AG09319 (cell line): ENCODE data around the gene PCK1.

Experiments used
- DNase-seq: peaks from one replicate; pipeline ENCODE4 v3.0.0-alpha.2; 2010; ENCODE audit warnings: low read depth; ENCODE audit errors: extremely low read depth
- TF ChIP-seq, protein P1 (sequence below): IDR thresholded peaks from 2 replicates; pipeline ENCODE4 v1.5.1; 2011; ENCODE audit warnings: low read depth, mild to moderate bottlenecking, inconsistent platforms, low read length, moderate library complexity

Gene PCK1

DNA sequence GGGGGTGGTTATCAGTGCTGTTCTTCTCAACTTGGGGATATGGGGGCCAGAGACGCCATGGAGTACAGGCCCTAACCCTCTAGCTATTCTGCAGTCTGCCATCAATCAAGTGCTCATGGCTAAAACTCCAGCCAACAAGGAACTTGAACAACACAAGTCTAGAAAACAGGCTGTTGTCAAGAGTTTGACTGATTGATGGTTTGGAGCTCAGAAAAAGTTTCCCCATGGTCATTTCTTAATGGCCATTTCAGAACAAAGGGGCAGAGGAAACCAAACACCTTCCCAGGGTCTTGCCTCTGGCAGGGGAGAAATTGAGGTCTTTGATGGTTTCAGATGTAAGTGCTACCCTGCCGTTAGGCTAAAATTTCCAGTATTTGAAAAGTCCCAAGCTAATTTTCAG, 15.1 kb downstream of the PCK1 start:
- TF ChIP-seq, protein P1, sequence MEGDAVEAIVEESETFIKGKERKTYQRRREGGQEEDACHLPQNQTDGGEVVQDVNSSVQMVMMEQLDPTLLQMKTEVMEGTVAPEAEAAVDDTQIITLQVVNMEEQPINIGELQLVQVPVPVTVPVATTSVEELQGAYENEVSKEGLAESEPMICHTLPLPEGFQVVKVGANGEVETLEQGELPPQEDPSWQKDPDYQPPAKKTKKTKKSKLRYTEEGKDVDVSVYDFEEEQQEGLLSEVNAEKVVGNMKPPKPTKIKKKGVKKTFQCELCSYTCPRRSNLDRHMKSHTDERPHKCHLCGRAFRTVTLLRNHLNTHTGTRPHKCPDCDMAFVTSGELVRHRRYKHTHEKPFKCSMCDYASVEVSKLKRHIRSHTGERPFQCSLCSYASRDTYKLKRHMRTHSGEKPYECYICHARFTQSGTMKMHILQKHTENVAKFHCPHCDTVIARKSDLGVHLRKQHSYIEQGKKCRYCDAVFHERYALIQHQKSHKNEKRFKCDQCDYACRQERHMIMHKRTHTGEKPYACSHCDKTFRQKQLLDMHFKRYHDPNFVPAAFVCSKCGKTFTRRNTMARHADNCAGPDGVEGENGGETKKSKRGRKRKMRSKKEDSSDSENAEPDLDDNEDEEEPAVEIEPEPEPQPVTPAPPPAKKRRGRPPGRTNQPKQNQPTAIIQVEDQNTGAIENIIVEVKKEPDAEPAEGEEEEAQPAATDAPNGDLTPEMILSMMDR: no peak
- no peak for DNase-seq

DNA sequence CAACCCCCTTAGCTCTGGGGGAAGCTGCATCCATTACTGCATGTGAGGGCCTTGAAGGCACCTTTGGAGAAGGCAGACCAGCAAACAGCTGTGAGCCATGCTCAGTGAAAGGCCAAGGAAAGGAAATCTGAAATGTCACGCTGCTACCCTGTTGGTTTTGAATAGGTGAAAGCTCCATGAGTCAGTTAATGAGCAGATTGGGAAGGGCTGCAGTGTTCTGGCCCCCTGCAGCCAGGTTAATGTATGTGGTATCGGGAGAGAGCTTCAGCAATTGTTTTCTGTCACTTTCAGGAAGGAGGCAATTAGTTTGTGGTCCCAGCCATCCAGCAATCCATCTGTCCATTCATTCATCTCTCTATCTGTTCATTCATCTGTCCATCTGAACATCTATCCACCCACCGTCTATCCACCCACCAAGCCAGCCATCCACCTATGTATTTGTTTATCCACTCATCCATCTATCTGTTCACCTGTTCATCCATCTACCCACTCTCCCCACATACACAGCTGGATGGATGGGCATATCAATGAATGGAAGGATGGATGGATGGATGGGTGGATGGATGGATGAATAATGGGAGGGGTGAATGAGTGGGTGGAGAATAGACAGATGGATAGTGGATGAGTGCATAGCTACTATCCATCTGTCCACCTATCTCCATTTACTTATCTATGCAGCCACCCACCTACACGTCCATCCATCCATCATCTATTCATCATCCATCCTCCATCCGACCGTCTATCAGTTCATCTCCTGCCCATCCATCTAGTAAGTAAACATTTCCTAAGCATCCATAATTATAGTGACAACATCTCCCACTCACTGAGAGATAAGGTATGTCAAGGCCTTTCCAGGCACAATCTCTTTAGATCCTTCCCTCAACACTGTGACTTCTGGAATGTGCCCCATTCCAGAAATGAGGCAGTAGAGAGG, 16.0 kb downstream of the PCK1 start:
- no peak for DNase-seq
- TF ChIP-seq, protein P1: no peak

DNA sequence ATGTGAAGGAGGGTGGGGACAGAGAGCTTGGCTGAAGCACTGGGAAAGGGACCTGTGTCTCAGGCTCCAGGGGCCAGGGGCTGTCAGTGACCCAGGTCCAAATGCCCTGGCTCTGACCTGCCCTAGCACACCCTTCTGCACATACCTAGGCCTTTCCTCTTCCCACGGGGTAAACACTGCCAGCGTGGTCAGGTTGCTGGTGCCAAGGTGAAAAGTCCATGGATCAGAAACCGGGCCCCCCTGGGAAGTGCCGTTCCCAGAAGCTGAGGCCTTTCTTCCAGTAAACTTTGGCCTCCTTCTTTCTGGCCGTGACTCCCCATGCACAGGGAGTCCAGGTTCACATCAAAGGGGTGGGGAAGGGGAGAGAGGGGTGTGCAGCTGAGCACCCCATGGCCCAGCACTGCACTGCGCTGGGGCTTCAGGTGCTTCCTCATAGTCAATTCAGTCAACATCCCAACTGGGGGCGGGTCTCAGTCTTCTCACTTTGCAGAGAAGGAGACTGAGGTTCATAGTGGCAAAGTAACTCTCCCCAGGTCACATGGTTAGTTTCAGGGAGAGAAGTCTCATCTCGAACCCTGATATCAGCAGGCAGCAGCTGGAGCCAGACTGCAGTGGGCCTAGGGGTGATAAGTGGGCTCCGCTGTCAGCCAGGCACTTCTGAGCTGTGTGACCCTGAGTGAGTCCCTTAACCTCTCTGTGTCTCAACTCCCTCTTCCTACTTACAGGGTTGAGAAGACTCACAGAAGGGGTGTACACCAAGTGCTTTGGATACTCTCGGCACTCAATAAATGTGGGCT, 17.0 kb downstream of the PCK1 start:
- TF ChIP-seq, protein P1: no peak

DNA sequence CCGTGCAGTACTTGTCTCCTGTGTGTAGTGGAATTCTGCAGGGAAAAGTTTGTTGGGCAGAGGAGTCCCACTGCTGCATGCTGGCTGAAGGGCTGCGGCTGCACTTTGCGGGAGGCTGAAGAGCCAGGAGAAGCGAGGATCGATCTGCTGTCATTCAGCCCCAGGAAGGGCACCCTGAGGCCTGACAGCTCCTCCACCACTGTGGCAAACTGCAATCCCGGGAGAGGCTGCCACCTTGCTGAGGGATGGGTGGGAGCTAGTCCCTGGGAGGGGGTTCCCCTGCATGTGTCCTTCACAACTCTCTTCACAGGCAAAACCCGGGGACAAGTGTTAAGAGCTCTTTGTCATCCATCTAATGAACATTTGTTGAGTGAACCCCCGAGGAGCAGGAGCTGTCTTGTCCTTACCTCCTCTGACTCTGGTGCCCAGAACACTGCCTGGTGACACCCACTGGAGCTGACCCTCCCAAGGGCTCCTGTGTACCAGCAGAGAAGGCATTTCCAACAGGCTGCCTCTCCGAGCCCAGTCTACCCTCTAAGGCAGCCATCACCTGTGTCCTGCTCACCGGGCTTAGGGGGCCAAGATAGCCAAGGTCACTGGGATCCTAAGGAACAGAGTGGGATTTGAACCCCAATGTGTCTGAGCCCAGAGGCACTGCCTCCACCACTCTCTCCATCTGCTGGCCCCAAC, 17.7 kb downstream of the PCK1 start:
- TF ChIP-seq, protein P1: no peak
- no peak for DNase-seq

More for the DNA sequence above, 17.0 kb downstream of the PCK1 start:
- DNase-seq: no peak

DNA sequence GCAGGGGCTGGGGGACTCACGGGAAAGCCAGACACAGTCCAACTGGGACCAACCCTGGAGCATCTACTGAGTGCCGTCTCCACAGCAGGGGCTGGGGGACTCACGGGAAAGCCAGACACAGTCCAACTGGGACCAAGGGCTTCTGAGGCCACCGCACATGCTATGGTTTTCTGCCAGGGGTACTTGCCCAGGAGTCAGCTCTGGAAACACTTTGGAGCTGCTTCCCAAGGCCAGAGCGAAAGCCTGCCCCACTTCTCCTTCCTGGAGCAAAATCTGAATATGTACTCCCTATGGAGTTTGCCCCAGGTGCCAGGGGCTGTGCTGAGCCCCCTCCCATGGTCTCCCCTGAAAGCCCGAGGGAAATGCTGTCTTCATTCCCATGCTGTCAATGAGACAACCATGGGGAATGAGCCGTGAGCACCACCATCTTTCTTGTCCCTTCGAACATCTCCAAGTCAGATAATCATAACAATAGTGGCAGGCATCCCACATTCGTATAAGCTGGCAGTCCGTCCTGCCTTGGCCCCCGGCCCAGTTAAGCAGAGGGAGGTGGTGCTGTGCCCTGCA, 18.5 kb downstream of the PCK1 start:
- TF ChIP-seq, protein P1: no peak
- DNase-seq: no peak

DNA sequence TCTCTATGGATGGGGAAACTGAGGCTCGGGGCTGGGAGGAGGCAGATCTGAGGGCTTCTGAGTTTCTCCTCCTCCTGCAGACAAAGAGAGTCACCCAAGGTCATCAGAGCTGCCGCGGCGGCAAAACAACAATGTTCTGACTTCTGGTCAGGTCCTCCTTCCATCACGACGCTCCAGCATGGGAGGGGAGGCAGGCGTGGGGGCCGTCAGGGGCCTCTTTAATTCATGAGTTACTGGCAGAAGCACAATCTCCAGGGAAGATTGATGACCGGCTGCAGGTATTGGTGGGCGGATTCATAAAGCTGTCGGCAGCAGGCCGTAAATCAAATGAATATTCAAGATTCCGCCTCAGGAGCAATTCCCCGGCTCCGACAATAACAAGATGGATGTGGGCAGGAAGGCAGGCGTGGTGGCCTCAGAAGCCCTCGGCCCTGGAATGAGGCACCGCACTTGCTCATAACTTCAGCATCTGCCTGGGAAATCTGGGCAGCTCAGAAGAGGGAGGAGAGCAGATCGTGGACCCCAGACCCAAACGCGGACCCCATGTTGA, 19.1 kb downstream of the PCK1 start:
- TF ChIP-seq, protein P1: no peak
- DNase-seq: no peak
